Prostate gland (tissue), 2 donors: Measurements from ENCODE around the gene MPHOSPH9.

Experiments used
- CTCF ChIP-seq, 4 experiments: fragments of 200-600 bp in 2 of 4; fragments of 450-650 bp in 2 of 4; sonication (generic) in 2 of 4; IDR thresholded peaks; 1 replicate in 3 of 4; 2 replicates in 1 of 4; pipeline ENCODE4 v1.5.1; 2016 to 2019; ENCODE audit warnings: antibody characterized with exemption in 4 of 4, mild to moderate bottlenecking in 2 of 4, moderate library complexity in 2 of 4
- POLR2A ChIP-seq: fragments of 450-650 bp; IDR thresholded peaks from one replicate; pipeline ENCODE4 v1.6.1; 2016; ENCODE audit warnings: antibody characterized with exemption, mild to moderate bottlenecking
- POLR2AphosphoS5 ChIP-seq: sonication (generic); formaldehyde crosslinking; IDR thresholded peaks from one replicate; pipeline ENCODE4 v1.6.1; 2017; ENCODE audit warnings: antibody characterized with exemption

- TF ChIP-seq CTCF (IDR thresholded peaks at IDR 0.05) (no peak), POLR2A (no peak), POLR2AphosphoS5 (no peak)
These were observed 69.7 kb downstream of the MPHOSPH9 start for GRCh38 chr12:123163227-123163626.
